Common myeloid progenitor, CD34-positive (primary cell): ENCODE results near the gene CASK. TPM values are rescaled to one million over a fixed set of nuclear protein-coding genes. Genes with fewer than 3 reads are reported as not detected.

Experiments
- CTCF ChIA-PET: fragments of 350-600 bp; sonication (Branson Sonifier 250); formaldehyde crosslinking; loops from one replicate; lab custom pipeline; 2021; ENCODE audit warnings: antibody characterized with exemption; lab: Charles Lee
- POLR2A ChIA-PET: fragments of 350-600 bp; sonication (Branson Sonifier 250); formaldehyde crosslinking; loops from one replicate; lab custom pipeline; 2021; ENCODE audit warnings: antibody characterized with exemption; lab: Charles Lee
- DNase-seq, 3 donors: peaks; one replicate each; pipeline versions ENCODE4 v3.0.0 to v3.0.0-alpha.2; 2013
- H3K27ac ChIP-seq, 2 experiments: 1 replicate in 1 of 2; 2 replicates in 1 of 2; pipeline ENCODE4 v1.7.0; 2013; ENCODE audit warnings: inconsistent platforms in 2 of 2, low read length in 2 of 2, mild to moderate bottlenecking in 2 of 2, low read depth in 1 of 2, moderate library complexity in 1 of 2; ENCODE audit not compliant: severe bottlenecking in 2 of 2, insufficient read depth in 1 of 2, poor library complexity in 1 of 2
- H3K27me3 ChIP-seq, 5 experiments: replicated peaks in 2 of 5; 1 replicate in 3 of 5; 2 replicates in 2 of 5; pipeline versions ENCODE4 v1.6.1 to v1.7.0; 2013; ENCODE audit warnings: low read length in 4 of 5, mild to moderate bottlenecking in 2 of 5, moderate library complexity in 2 of 5, inconsistent platforms in 1 of 5; ENCODE audit not compliant: insufficient read depth in 5 of 5, control insufficient read depth in 4 of 5
- H3K36me3 ChIP-seq, 4 experiments: 1 replicate in 2 of 4; 2 replicates in 2 of 4; pipeline versions ENCODE4 v1.6.1 to v1.7.0; 2013; ENCODE audit warnings: low read length in 3 of 4, control low read depth in 1 of 4, mild to moderate bottlenecking in 1 of 4; ENCODE audit not compliant: control insufficient read depth in 4 of 4, insufficient read depth in 4 of 4
- H3K4me1 ChIP-seq, 4 experiments: 1 replicate in 3 of 4; 2 replicates in 1 of 4; pipeline versions ENCODE4 v1.6.1 to v1.7.1; 2013; ENCODE audit warnings: low read length in 3 of 4, mild to moderate bottlenecking in 3 of 4, control low read depth in 1 of 4, inconsistent platforms in 1 of 4, moderate library complexity in 1 of 4; ENCODE audit not compliant: control insufficient read depth in 4 of 4, insufficient read depth in 4 of 4; ENCODE audit errors: control extremely low read depth in 1 of 4
- H3K4me3 ChIP-seq, 7 experiments: 1 replicate in 4 of 7; 2 replicates in 3 of 7; pipeline versions ENCODE4 v1.5.1 to v1.7.0; 2013; ENCODE audit warnings: mild to moderate bottlenecking in 7 of 7, low read length in 6 of 7, moderate library complexity in 6 of 7, inconsistent platforms in 2 of 7, low read depth in 2 of 7, control low read depth in 1 of 7; ENCODE audit not compliant: insufficient read depth in 4 of 7, control insufficient read depth in 1 of 7; ENCODE audit errors: extremely low read depth in 1 of 7
- H3K9me3 ChIP-seq, 5 experiments: 1 replicate in 4 of 5; 2 replicates in 1 of 5; pipeline versions ENCODE4 v1.6.1 to v1.7.1; 2013; ENCODE audit warnings: low read length in 4 of 5, mild to moderate bottlenecking in 2 of 5, inconsistent platforms in 1 of 5, low read depth in 1 of 5, moderate library complexity in 1 of 5; ENCODE audit not compliant: control insufficient read depth in 4 of 5, insufficient read depth in 2 of 5; ENCODE audit errors: control extremely low read depth in 1 of 5
- WGBS: methylation state at CpG from one replicate; pipeline ENCODE4 v1.1.5; 2013; ENCODE audit not compliant: insufficient coverage; 5-methylcytosine and 5-hydroxymethylcytosine counted together
- polyA plus RNA-seq: library from polyadenylated mRNA; unstranded; fragments of 120-200 nt; gene quantifications from one replicate; pipeline ENCODE4 v1.2.1, GENCODE V29; 2013

The CASK gene
- polyA plus RNA-seq = 5.2 TPM

- H3K4me1 ChIP-seq = peaks cover 11 to 13% (median 12%) of the 10 kb centered on the region in 4 experiments
- H3K27ac ChIP-seq = no peak within 1 kb of the TSS
- ChIA-PET CTCF (no interaction called here), POLR2A (no interaction called here)
- H3K27me3 ChIP-seq = peaks cover 0 to 14% (median 0%) of the 10 kb centered on the region in 5 experiments
- 36% methylated on average over 97 of the region's 123 CpGs for WGBS
- peak; percentile 84 to 93 (median 91) for DNase-seq
- H3K4me3 ChIP-seq = peak within 1 kb of the TSS; percentile 55 to 87 (median 77)
- H3K9me3 ChIP-seq = no peaks in the 10 kb centered on the region
- no peaks in the 10 kb centered on the region for H3K36me3 ChIP-seq
Observed at GRCh38 chrX:41923211-41923977, at the start of gene CASK. TSS of gene CASK (minus strand) at chrX:41923554. CDS start at chrX:41922988, 566 bp downstream.

DNA sequence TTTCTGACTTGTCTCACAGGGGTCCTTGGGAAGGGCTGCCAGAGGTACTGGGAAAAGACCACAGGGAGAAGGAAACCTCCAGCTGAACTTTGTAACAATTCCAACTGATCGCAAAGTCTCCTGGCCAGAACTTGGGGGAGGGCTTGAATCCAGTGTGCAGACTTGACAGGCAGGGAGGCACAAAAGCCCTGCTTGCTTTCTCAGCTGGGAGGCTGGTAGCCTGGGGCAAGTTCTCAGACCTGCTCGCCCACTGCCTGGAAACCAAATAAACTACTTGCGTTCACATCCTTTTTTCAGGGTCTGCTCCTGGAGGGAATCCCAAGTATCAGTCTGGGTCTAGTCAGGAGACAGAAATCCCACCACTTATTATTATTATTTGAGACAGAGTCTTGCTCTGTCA is 48.0 kb upstream of the CASK start:
- ChIA-PET POLR2A (no interaction called here), CTCF (no interaction called here)
- Histone ChIP-seq H3K4me3 (no peak overlapping the region), H3K9me3 (no peaks in the 10 kb centered on the region), H3K27me3 (peaks cover 0 to 2% (median 0%) of the 10 kb centered on the region in 5 experiments), H3K27ac (no peak overlapping the region), H3K36me3 (no peaks in the 10 kb centered on the region), H3K4me1 (no peaks in the 10 kb centered on the region)
- no CpG with 5 or more reads among the region's 3 CpGs for WGBS
- DNase-seq = no peak

DNA sequence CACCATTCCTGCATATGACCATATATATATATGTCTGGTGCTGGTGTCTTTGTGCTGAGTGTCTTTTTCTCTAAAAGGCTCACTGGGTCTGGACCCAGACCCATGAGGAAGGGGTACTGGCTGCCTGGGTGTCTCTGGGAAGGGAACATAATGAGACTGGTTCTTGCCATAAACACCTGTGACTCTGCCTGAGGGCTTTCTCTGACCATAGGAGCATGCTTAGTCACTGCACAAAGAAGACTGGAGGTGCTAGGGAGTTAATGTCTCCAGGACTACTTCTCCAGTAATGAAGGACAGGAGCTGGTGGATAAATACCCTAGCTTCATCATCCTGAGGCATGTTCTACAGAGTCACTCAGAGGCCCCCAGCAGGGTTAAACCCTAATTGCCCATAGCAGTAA is 47.1 kb upstream of the CASK start:
- ChIA-PET CTCF (no interaction called here), POLR2A (no interaction called here)
- no peaks in the 10 kb centered on the region for H3K9me3 ChIP-seq
- DNase-seq = no peak
- no peak overlapping the region for H3K4me3 ChIP-seq
- no peaks in the 10 kb centered on the region for H3K36me3 ChIP-seq
- H3K27ac ChIP-seq = no peak overlapping the region
- peaks cover 0 to 2% (median 0%) of the 10 kb centered on the region in 5 experiments for H3K27me3 ChIP-seq
- H3K4me1 ChIP-seq = no peaks in the 10 kb centered on the region

DNA sequence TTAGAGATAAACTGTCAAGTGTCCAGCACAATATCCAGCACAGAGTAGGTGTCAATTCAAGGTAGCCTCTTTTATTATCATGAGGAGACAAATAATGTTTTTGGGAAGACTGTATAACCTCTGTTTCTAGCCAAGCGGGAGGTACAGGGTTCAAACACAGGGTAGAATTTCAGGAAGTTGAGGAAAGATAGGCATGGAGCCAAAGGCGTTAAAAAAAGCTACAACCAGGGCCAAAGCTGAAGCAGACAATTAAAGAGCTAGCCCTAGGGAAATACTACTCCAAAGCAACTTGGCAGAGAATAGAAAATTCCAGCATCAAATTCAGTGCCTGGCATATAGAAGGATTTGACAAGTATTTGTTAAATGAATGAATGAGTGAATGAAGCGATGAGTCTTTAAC is 40.0 kb upstream of the CASK start:
- H3K36me3 ChIP-seq = no peaks in the 10 kb centered on the region
- H3K9me3 ChIP-seq = no peaks in the 10 kb centered on the region
- ChIA-PET POLR2A (no interaction called here), CTCF (no interaction called here)
- H3K4me3 ChIP-seq = no peak overlapping the region
- WGBS = 69% methylated on average over 3 of the region's 3 CpGs
- DNase-seq = no peak
- no peaks in the 10 kb centered on the region for H3K27me3 ChIP-seq
- H3K27ac ChIP-seq = no peak overlapping the region
- no peaks in the 10 kb centered on the region for H3K4me1 ChIP-seq

DNA sequence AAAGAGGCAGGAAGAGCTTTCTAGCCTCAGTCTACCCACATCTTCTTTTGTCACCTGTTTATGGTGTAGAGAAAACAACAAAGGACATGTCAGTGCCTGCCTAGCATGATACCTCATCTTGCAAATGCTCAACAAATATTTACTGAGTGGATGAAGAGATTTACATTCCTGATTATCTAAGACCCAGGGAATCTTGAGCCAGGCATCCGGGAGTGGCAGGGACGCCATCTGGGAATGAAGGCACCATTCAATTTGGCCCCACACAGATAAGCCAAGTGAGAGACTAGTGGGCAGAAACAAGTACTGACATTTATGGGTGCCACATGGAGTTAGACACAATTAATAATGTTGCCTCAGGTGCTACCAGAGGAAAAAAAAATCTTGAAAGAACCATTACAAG is 36.8 kb upstream of the CASK start:
- H3K4me3 ChIP-seq = no peak overlapping the region
- H3K27me3 ChIP-seq = no peaks in the 10 kb centered on the region
- ChIA-PET CTCF (no interaction called here), POLR2A (no interaction called here)
- H3K9me3 ChIP-seq = no peaks in the 10 kb centered on the region
- no peaks in the 10 kb centered on the region for H3K4me1 ChIP-seq
- no peak overlapping the region for H3K27ac ChIP-seq
- DNase-seq = no peak
- H3K36me3 ChIP-seq = no peaks in the 10 kb centered on the region
- WGBS = 56% methylated on average over 2 of the region's 2 CpGs

DNA sequence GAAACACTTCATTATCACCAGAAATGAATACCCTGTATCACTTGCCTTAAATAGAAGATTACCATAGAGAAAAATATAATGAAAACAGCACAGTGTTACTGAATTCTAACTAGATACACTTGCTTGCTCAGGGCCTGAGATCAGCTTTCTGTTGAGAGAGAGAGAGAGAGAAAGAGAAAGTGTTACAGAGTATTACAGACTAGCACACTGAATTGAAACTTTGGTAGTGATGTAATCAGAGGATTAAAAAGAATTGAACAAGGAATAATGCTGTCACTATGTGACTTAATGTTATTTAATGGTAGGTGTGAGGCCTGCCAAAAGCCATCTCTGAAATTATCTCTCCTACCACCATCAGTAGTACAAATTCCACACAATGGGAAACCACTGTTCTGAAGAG is 35.5 kb upstream of the CASK start:
- Histone ChIP-seq H3K4me1 (no peaks in the 10 kb centered on the region), H3K9me3 (no peaks in the 10 kb centered on the region), H3K36me3 (no peaks in the 10 kb centered on the region), H3K27me3 (no peaks in the 10 kb centered on the region), H3K27ac (no peak overlapping the region), H3K4me3 (no peak overlapping the region)
- no peak for DNase-seq
- CTCF ChIA-PET = no interaction called here
- POLR2A ChIA-PET = no interaction called here

DNA sequence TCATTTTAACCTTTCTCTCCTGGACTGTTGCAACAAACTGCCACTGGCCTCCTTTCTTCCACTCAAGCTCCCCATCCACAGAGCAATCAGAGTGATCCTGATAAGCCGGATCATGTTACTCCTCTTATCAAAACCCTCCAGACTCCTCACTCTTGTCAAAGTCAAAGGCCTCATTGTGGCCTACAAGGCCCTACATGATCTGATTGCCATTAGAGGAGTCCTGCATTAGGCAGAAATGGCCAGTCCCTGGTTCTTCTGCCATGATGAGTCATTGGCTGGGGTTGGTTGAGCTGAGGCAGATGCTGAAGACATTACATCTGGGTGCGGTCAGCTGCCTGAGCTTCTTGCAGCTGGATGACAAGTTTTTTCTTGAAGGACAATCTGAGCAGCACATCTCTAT is 32.7 kb upstream of the CASK start:
- Histone ChIP-seq H3K27ac (no peak overlapping the region), H3K9me3 (no peaks in the 10 kb centered on the region), H3K36me3 (no peaks in the 10 kb centered on the region), H3K27me3 (no peaks in the 10 kb centered on the region), H3K4me3 (no peak overlapping the region), H3K4me1 (no peaks in the 10 kb centered on the region)
- DNase-seq = no peak
- WGBS = 100% methylated on average over 1 of the region's 2 CpGs
- ChIA-PET POLR2A (no interaction called here), CTCF (no interaction called here)
